Calu3 (cell line): ENCODE measurements around the gene C9orf78. TPM values are rescaled to one million over a fixed set of nuclear protein-coding genes. Genes with fewer than 3 reads are reported as not detected.

Source experiments
- BruUV-seq: library from RNA; stranded (reverse); fragments of 400-500 nt; replicated peaks from 2 replicates; lab custom pipeline; 2021; lab: Mats Ljungman, UMichigan
- CTCF ChIA-PET: fragments of 300-600 bp; sonication (Branson Sonifier 250); formaldehyde crosslinking; loops from one replicate; lab custom pipeline; 2022; ENCODE audit warnings: antibody characterized with exemption; lab: Charles Lee
- DNase-seq: peaks from one replicate; pipeline ENCODE4 v3.0.0; 2022
- H3K27ac Mint-ChIP-seq: one replicate; pipeline ENCODE4 v1.8.0; 2022; ENCODE audit warnings: mixed read lengths; ENCODE audit not compliant: unreplicated experiment
- H3K27me3 Mint-ChIP-seq: one replicate; pipeline ENCODE4 v1.8.0; 2022; ENCODE audit warnings: mixed read lengths; ENCODE audit not compliant: unreplicated experiment
- H3K36me3 Mint-ChIP-seq: one replicate; pipeline ENCODE4 v1.8.0; 2022; ENCODE audit warnings: mild to moderate bottlenecking, moderate library complexity, mixed read lengths; ENCODE audit not compliant: insufficient read depth, unreplicated experiment
- H3K4me1 Mint-ChIP-seq: one replicate; pipeline ENCODE4 v1.8.0; 2022; ENCODE audit warnings: mild to moderate bottlenecking, low read depth, mixed read lengths; ENCODE audit not compliant: unreplicated experiment
- H3K4me3 Mint-ChIP-seq: one replicate; pipeline ENCODE4 v1.8.0; 2022; ENCODE audit warnings: mild to moderate bottlenecking, low read depth, moderate library complexity, mixed read lengths; ENCODE audit not compliant: unreplicated experiment
- H3K9me3 Mint-ChIP-seq: one replicate; pipeline ENCODE4 v1.8.0; 2022; ENCODE audit warnings: low read depth, mixed read lengths; ENCODE audit not compliant: unreplicated experiment
- CTCF ChIP-seq: fragments of 200-600 bp; IDR thresholded peaks from one replicate; pipeline ENCODE4 v1.8.0; 2022; ENCODE audit warnings: antibody characterized with exemption; ENCODE audit not compliant: unreplicated experiment
- intact Hi-C: fragments of 100-400 bp; cut with micrococcal nuclease; formaldehyde crosslinking; loops from one replicate; pipeline ENCODE4 v1.10.0; 2022; ENCODE audit not compliant: unreplicated experiment
- total RNA-seq: library from RNA; stranded (reverse); gene quantifications from 2 replicates; pipeline ENCODE4 v1.2.3, GENCODE V29; 2022

Gene C9orf78
- total RNA-seq, 1 experiment from 2014 or later = 24.5 TPM

- Mint-ChIP-seq H3K27ac (no peak overlapping the region), H3K9me3 (no peaks in the 10 kb centered on the region), H3K36me3 (peaks cover 8% of the 10 kb centered on the region), H3K4me1 (no peaks in the 10 kb centered on the region), H3K27me3 (no peaks in the 10 kb centered on the region), H3K4me3 (no peak overlapping the region)
- intact Hi-C loops = no loop called here
- BruUV-seq = no TSS peak
- TF ChIP-seq CTCF = no peak
- CTCF ChIA-PET = no interaction called here
- DNase-seq = no peak
These were observed 33.2 kb upstream of the C9orf78 start for GRCh38 chr9:129868023-129868871.

- H3K27me3 Mint-ChIP-seq = no peaks in the 10 kb centered on the region
- no peak overlapping the region for H3K4me3 Mint-ChIP-seq
- BruUV-seq = no TSS peak
- CTCF ChIA-PET = no interaction called here
- H3K27ac Mint-ChIP-seq = no peak overlapping the region
- intact Hi-C loops = no loop called here
- peaks cover 8% of the 10 kb centered on the region for H3K36me3 Mint-ChIP-seq
- TF ChIP-seq CTCF = no peak
- DNase-seq = no peak
- H3K9me3 Mint-ChIP-seq = no peaks in the 10 kb centered on the region
- H3K4me1 Mint-ChIP-seq = no peaks in the 10 kb centered on the region
These were observed 32.3 kb upstream of the C9orf78 start for GRCh38 chr9:129867136-129868022.

- BruUV-seq = no TSS peak
- TF ChIP-seq CTCF = no peak
- Mint-ChIP-seq H3K27ac (no peak overlapping the region), H3K4me1 (no peaks in the 10 kb centered on the region), H3K9me3 (no peaks in the 10 kb centered on the region), H3K27me3 (no peaks in the 10 kb centered on the region), H3K36me3 (peaks cover 8% of the 10 kb centered on the region), H3K4me3 (no peak overlapping the region)
- intact Hi-C loops = no loop called here
- CTCF ChIA-PET = no interaction called here
- DNase-seq = no peak
These were observed 31.5 kb upstream of the C9orf78 start for GRCh38 chr9:129866394-129867135.

- H3K9me3 Mint-ChIP-seq = no peaks in the 10 kb centered on the region
- no peak for DNase-seq
- intact Hi-C loops = no loop called here
- no peaks in the 10 kb centered on the region for H3K4me1 Mint-ChIP-seq
- no peak for TF ChIP-seq CTCF
- peaks cover 8% of the 10 kb centered on the region for H3K36me3 Mint-ChIP-seq
- H3K4me3 Mint-ChIP-seq = no peak overlapping the region
- no peaks in the 10 kb centered on the region for H3K27me3 Mint-ChIP-seq
- CTCF ChIA-PET = no interaction called here
- BruUV-seq = no TSS peak
- no peak overlapping the region for H3K27ac Mint-ChIP-seq
These were observed 30.7 kb upstream of the C9orf78 start for GRCh38 chr9:129865668-129866320.
